Measurements from ENCODE around the gene CGN. TPM values are rescaled to one million over a fixed set of nuclear protein-coding genes. Genes with fewer than 3 reads are reported as not detected.

Gene CGN
- total and polyA plus RNA-seq, 2 donors (not counting 1 experiment from before 2014, with no cell fraction given) = 0.17 TPM

GRCh38 chr1:151482017-151482416, 29.2 kb upstream of the CGN start:
- H3K27ac ChIP-seq (ENCODE audit: insufficient read depth, low read length) = no peak overlapping the region
- no peak overlapping the region for H3K4me2 ChIP-seq (ENCODE audit: extremely low read depth, insufficient read depth, low read length)
- no peaks in the 10 kb centered on the region for H3K36me3 ChIP-seq (ENCODE audit: control insufficient read depth, insufficient read depth, low read length)
- no peak overlapping the region for H2AFZ ChIP-seq (ENCODE audit: low read length)
- TF ChIP-seq, protein P1, sequence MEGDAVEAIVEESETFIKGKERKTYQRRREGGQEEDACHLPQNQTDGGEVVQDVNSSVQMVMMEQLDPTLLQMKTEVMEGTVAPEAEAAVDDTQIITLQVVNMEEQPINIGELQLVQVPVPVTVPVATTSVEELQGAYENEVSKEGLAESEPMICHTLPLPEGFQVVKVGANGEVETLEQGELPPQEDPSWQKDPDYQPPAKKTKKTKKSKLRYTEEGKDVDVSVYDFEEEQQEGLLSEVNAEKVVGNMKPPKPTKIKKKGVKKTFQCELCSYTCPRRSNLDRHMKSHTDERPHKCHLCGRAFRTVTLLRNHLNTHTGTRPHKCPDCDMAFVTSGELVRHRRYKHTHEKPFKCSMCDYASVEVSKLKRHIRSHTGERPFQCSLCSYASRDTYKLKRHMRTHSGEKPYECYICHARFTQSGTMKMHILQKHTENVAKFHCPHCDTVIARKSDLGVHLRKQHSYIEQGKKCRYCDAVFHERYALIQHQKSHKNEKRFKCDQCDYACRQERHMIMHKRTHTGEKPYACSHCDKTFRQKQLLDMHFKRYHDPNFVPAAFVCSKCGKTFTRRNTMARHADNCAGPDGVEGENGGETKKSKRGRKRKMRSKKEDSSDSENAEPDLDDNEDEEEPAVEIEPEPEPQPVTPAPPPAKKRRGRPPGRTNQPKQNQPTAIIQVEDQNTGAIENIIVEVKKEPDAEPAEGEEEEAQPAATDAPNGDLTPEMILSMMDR (conservative IDR thresholded peaks at IDR 0.05 in 1 of 2, IDR thresholded peaks at IDR 0.05 in 1 of 2; ENCODE audit: low read depth in 1 of 2, low read length in 2 of 2) = no peak
- TF ChIP-seq EZH2 (IDR thresholded peaks at IDR 0.05; ENCODE audit: low read length, missing control alignments) = no peak
- no peak overlapping the region for H3K4me3 ChIP-seq (replicated peaks in 1 of 4; ENCODE audit: control extremely low read depth in 1 of 4, insufficient read depth in 1 of 4, low read depth in 3 of 4, low read length in 4 of 4)
- H3K79me2 ChIP-seq (ENCODE audit: control insufficient read depth, insufficient read depth, low read length) = no peaks in the 10 kb centered on the region
- H3K4me1 ChIP-seq (ENCODE audit: control insufficient read depth, extremely low read depth, insufficient read depth, low read length) = no peaks in the 10 kb centered on the region
- no peak overlapping the region for H3K9ac ChIP-seq (ENCODE audit: insufficient read depth, low read length)
- no peak for DNase-seq (ENCODE audit: low read depth in 2 of 2)
- H3K27me3 ChIP-seq (ENCODE audit: control insufficient read depth, insufficient read depth, low read length) = no peaks in the 10 kb centered on the region
- H4K20me1 ChIP-seq (ENCODE audit: control insufficient read depth, extremely low read depth, insufficient read depth, low read length) = no peaks in the 10 kb centered on the region
- H3K9me3 ChIP-seq (ENCODE audit: control insufficient read depth, insufficient read depth, low read depth, low read length) = no peaks in the 10 kb centered on the region

GRCh38 chr1:151485685-151486255, 25.4 kb upstream of the CGN start:
- no peak for TF ChIP-seq EZH2 (IDR thresholded peaks at IDR 0.05; ENCODE audit: low read length, missing control alignments)
- TF ChIP-seq, protein P1 (conservative IDR thresholded peaks at IDR 0.05 in 1 of 2, IDR thresholded peaks at IDR 0.05 in 1 of 2; ENCODE audit: low read depth in 1 of 2, low read length in 2 of 2) = no peak
- H3K4me1 ChIP-seq (ENCODE audit: control insufficient read depth, extremely low read depth, insufficient read depth, low read length) = no peaks in the 10 kb centered on the region
- H3K4me2 ChIP-seq (ENCODE audit: extremely low read depth, insufficient read depth, low read length) = no peak overlapping the region
- H2AFZ ChIP-seq (ENCODE audit: low read length) = no peak overlapping the region
- no peak overlapping the region for H3K27ac ChIP-seq (ENCODE audit: insufficient read depth, low read length)
- H3K9me3 ChIP-seq (ENCODE audit: control insufficient read depth, insufficient read depth, low read depth, low read length) = no peaks in the 10 kb centered on the region
- no peaks in the 10 kb centered on the region for H4K20me1 ChIP-seq (ENCODE audit: control insufficient read depth, extremely low read depth, insufficient read depth, low read length)
- no peak overlapping the region for H3K9ac ChIP-seq (ENCODE audit: insufficient read depth, low read length)
- H3K79me2 ChIP-seq (ENCODE audit: control insufficient read depth, insufficient read depth, low read length) = no peaks in the 10 kb centered on the region
- H3K36me3 ChIP-seq (ENCODE audit: control insufficient read depth, insufficient read depth, low read length) = no peaks in the 10 kb centered on the region
- H3K4me3 ChIP-seq (replicated peaks in 1 of 4; ENCODE audit: control extremely low read depth in 1 of 4, insufficient read depth in 1 of 4, low read depth in 3 of 4, low read length in 4 of 4) = no peak overlapping the region
- H3K27me3 ChIP-seq (ENCODE audit: control insufficient read depth, insufficient read depth, low read length) = no peaks in the 10 kb centered on the region
- peak in 1 of 2 donors; percentile 27 for DNase-seq (ENCODE audit: low read depth in 2 of 2)

GRCh38 chr1:151486557-151486956, 24.6 kb upstream of the CGN start:
- no peaks in the 10 kb centered on the region for H3K79me2 ChIP-seq (ENCODE audit: control insufficient read depth, insufficient read depth, low read length)
- no peak overlapping the region for H3K9ac ChIP-seq (ENCODE audit: insufficient read depth, low read length)
- no peaks in the 10 kb centered on the region for H4K20me1 ChIP-seq (ENCODE audit: control insufficient read depth, extremely low read depth, insufficient read depth, low read length)
- no peak overlapping the region for H2AFZ ChIP-seq (ENCODE audit: low read length)
- DNase-seq (ENCODE audit: low read depth in 2 of 2) = no peak
- no peak overlapping the region for H3K4me3 ChIP-seq (replicated peaks in 1 of 4; ENCODE audit: control extremely low read depth in 1 of 4, insufficient read depth in 1 of 4, low read depth in 3 of 4, low read length in 4 of 4)
- no peaks in the 10 kb centered on the region for H3K4me1 ChIP-seq (ENCODE audit: control insufficient read depth, extremely low read depth, insufficient read depth, low read length)
- no peaks in the 10 kb centered on the region for H3K36me3 ChIP-seq (ENCODE audit: control insufficient read depth, insufficient read depth, low read length)
- H3K4me2 ChIP-seq (ENCODE audit: extremely low read depth, insufficient read depth, low read length) = no peak overlapping the region
- H3K27me3 ChIP-seq (ENCODE audit: control insufficient read depth, insufficient read depth, low read length) = no peaks in the 10 kb centered on the region
- H3K9me3 ChIP-seq (ENCODE audit: control insufficient read depth, insufficient read depth, low read depth, low read length) = no peaks in the 10 kb centered on the region
- TF ChIP-seq, protein P1 (conservative IDR thresholded peaks at IDR 0.05 in 1 of 2, IDR thresholded peaks at IDR 0.05 in 1 of 2; ENCODE audit: low read depth in 1 of 2, low read length in 2 of 2) = no peak
- TF ChIP-seq EZH2 (IDR thresholded peaks at IDR 0.05; ENCODE audit: low read length, missing control alignments) = no peak
- no peak overlapping the region for H3K27ac ChIP-seq (ENCODE audit: insufficient read depth, low read length)

All from fibroblast of lung (primary cell).